HCT116 (cell line): ENCODE data around the gene SAV1. TPM values are rescaled to one million over a fixed set of nuclear protein-coding genes. Genes with fewer than 3 reads are reported as not detected.

Experiments used
- ATAC-seq: fragments of 200-7000 bp; cut with Tn5 transposase; 2 replicates; pipeline ENCODE4 v1.9.1; 2020; ENCODE audit warnings: mild to moderate bottlenecking, moderate library complexity
- BruUV-seq: library from RNA; stranded (reverse); fragments of 400-500 nt; replicated peaks from 2 replicates; lab custom pipeline; 2021; lab: Mats Ljungman, UMichigan
- CTCF ChIA-PET: fragments of 300-600 bp; sonication (Branson Sonifier 250); formaldehyde crosslinking; loops from one replicate; lab custom pipeline; 2021; ENCODE audit warnings: antibody characterized with exemption; lab: Charles Lee
- POLR2A ChIA-PET: fragments of 300-600, 350-600 bp; sonication (Branson Sonifier 250); formaldehyde crosslinking; loops from one replicate; lab custom pipeline; 2021; ENCODE audit warnings: antibody characterized with exemption; lab: Charles Lee
- RAD21 ChIA-PET, 2 experiments: fragments of 300-600 bp; sonication (Branson Sonifier 250); formaldehyde crosslinking; loops; one replicate each; lab custom pipeline; 2023; ENCODE audit warnings: low total read pairs in 2 of 2; ENCODE audit not compliant: uncharacterized antibody in 2 of 2, unreplicated experiment in 2 of 2, low non-redundant PET in 1 of 2; lab: Charles Lee
- DNase-seq: peaks from one replicate; pipeline ENCODE4 v3.0.0-alpha.2; 2010; ENCODE audit warnings: low read depth, low spot score
- H2AFZ ChIP-seq: fragments of 200-600 bp; shearing (Covaris generic), sonication (generic); 2 replicates; pipeline ENCODE4 v1.6.1; 2017; ENCODE audit warnings: low read depth, mixed run types, mixed read lengths, antibody characterized with exemption, low read length; ENCODE audit not compliant: poor library complexity, severe bottlenecking
- H3K27ac ChIP-seq: 2 replicates; pipeline ENCODE4 v1.5.1; 2012; ENCODE audit warnings: low read depth, low read length
- H3K27me3 ChIP-seq: fragments of 200-600 bp; sonication (generic); 2 replicates; pipeline ENCODE4 v1.6.1; 2016; ENCODE audit warnings: mixed run types, low read length, mixed read lengths; ENCODE audit not compliant: insufficient read depth
- H3K36me3 ChIP-seq, 2 experiments: fragments of 200-500 bp in 1 of 2; fragments of 200-600 bp in 1 of 2; sonication (Bioruptor generic) in 1 of 2; sonication (generic) in 1 of 2; 2 replicates each; pipeline versions ENCODE4 v1.5.1 to v1.6.1; 2014 to 2016; ENCODE audit warnings: low read length in 2 of 2, inconsistent platforms in 1 of 2, mixed read lengths in 1 of 2, mixed run types in 1 of 2; ENCODE audit not compliant: insufficient read depth in 2 of 2, control insufficient read depth in 1 of 2
- H3K4me1 ChIP-seq, 2 experiments: fragments of 200-600 bp in 1 of 2; sonication (generic) in 1 of 2; 2 replicates each; pipeline versions ENCODE4 v1.5.1 to v1.6.1; 2012 to 2017; ENCODE audit warnings: low read length in 2 of 2, inconsistent platforms in 1 of 2, mild to moderate bottlenecking in 1 of 2, mixed read lengths in 1 of 2, mixed run types in 1 of 2, moderate library complexity in 1 of 2; ENCODE audit not compliant: insufficient read depth in 2 of 2, control insufficient read depth in 1 of 2
- H3K4me2 ChIP-seq: fragments of 200-600 bp; sonication (generic); 2 replicates; pipeline ENCODE4 v1.6.1; 2017; ENCODE audit warnings: mixed run types, low read length, mixed read lengths
- H3K4me3 ChIP-seq, 2 experiments: fragments of 200-600 bp in 1 of 2; sonication (generic) in 1 of 2; replicated peaks in 1 of 2; 2 replicates each; pipeline ENCODE4 v1.5.1; 2011 to 2016; ENCODE audit warnings: low read length in 2 of 2, control low read depth in 1 of 2, low read depth in 1 of 2, mild to moderate bottlenecking in 1 of 2, mixed read lengths in 1 of 2, mixed run types in 1 of 2
- H3K79me2 ChIP-seq: fragments of 200-600 bp; sonication (generic); 2 replicates; pipeline ENCODE4 v1.6.1; 2017; ENCODE audit warnings: mild to moderate bottlenecking, mixed run types, low read length, moderate library complexity, mixed read lengths; ENCODE audit not compliant: insufficient read depth
- H3K9ac ChIP-seq: fragments of 200-600 bp; sonication (generic); 2 replicates; pipeline ENCODE4 v1.6.1; 2016; ENCODE audit warnings: low read length, mixed read lengths
- H3K9me2 ChIP-seq: fragments of 200-600 bp; sonication (generic), shearing (Covaris generic); 2 replicates; pipeline ENCODE4 v1.6.1; 2017; ENCODE audit warnings: mixed run types, mild to moderate bottlenecking, moderate library complexity; ENCODE audit not compliant: insufficient read depth
- H3K9me3 ChIP-seq, 2 experiments: fragments of 200-500 bp in 1 of 2; fragments of 200-600 bp in 1 of 2; sonication (Bioruptor generic) in 1 of 2; sonication (generic) in 1 of 2; 2 replicates each; pipeline ENCODE4 v1.6.1; 2014 to 2017; ENCODE audit warnings: low read length in 2 of 2, mixed read lengths in 2 of 2, inconsistent platforms in 1 of 2, low read depth in 1 of 2, mild to moderate bottlenecking in 1 of 2, mixed run types in 1 of 2, moderate library complexity in 1 of 2; ENCODE audit not compliant: control insufficient read depth in 1 of 2, insufficient read depth in 1 of 2
- H4K20me1 ChIP-seq: fragments of 200-600 bp; sonication (generic), shearing (Covaris generic); 2 replicates; pipeline ENCODE4 v1.6.1; 2017; ENCODE audit warnings: mixed run types, mild to moderate bottlenecking, moderate library complexity; ENCODE audit not compliant: insufficient read depth
- CEBPB ChIP-seq: IDR thresholded peaks from 2 replicates; pipeline ENCODE4 v1.6.1; 2012; ENCODE audit warnings: low read depth
- FOSL1 ChIP-seq: IDR thresholded peaks from 2 replicates; pipeline ENCODE4 v1.6.1; 2012; ENCODE audit warnings: low read depth
- JUND ChIP-seq: IDR thresholded peaks from 2 replicates; pipeline ENCODE4 v1.6.1; 2012
- POLR2A ChIP-seq: IDR thresholded peaks from 2 replicates; pipeline ENCODE4 v1.7.0; 2011; ENCODE audit warnings: borderline replicate concordance; ENCODE audit not compliant: insufficient read depth, insufficient read length; ENCODE audit errors: extremely low read depth
- RAD21 ChIP-seq: IDR thresholded peaks from 2 replicates; pipeline ENCODE4 v1.6.1; 2012; ENCODE audit warnings: low read depth, mild to moderate bottlenecking
- SP1 ChIP-seq: IDR thresholded peaks from 2 replicates; pipeline ENCODE4 v1.6.1; 2012; ENCODE audit warnings: low read depth
- TCF7L2 ChIP-seq: IDR thresholded peaks from 2 replicates; pipeline ENCODE4 v1.7.0; 2011; ENCODE audit warnings: borderline replicate concordance, inconsistent platforms; ENCODE audit not compliant: insufficient read depth, insufficient read length; ENCODE audit errors: extremely low read depth
- ZFX ChIP-seq: fragments of 450-650 bp; IDR thresholded peaks from 2 replicates; pipeline ENCODE4 v1.6.1; 2017
- ZNF274 ChIP-seq: fragments of 200-500 bp; sonication (Bioruptor generic); IDR thresholded peaks from 2 replicates; pipeline ENCODE4 v1.6.1; 2014; ENCODE audit warnings: mild to moderate bottlenecking, low read depth, low read length, inconsistent platforms
- intact Hi-C: fragments of 100-400 bp; cut with micrococcal nuclease; formaldehyde crosslinking; loops from 2 replicates; pipeline ENCODE4 v1.10.0; 2022
- total RNA-seq: library from RNA; stranded (reverse); gene quantifications from one replicate; pipeline ENCODE4 v1.2.1, GENCODE V29; 2021; ENCODE audit not compliant: unreplicated experiment
- TF ChIP-seq, protein P1 (sequence below): IDR thresholded peaks from 2 replicates; pipeline ENCODE4 v1.6.1; 2012
- TF ChIP-seq, protein P2 (sequence below): IDR thresholded peaks from 2 replicates; pipeline ENCODE4 v1.6.1; 2012; ENCODE audit warnings: low read depth
- TF ChIP-seq, protein P3 (sequence below): IDR thresholded peaks from 2 replicates; pipeline ENCODE4 v1.6.1; 2011; ENCODE audit warnings: mild to moderate bottlenecking, low read length, moderate library complexity; ENCODE audit not compliant: insufficient replicate concordance; ENCODE audit errors: extremely low read depth

Gene SAV1
- total RNA-seq, 1 experiment from 2014 or later = 38.0 TPM

GRCh38 chr14:50607761-50608160 is 60.3 kb downstream of the SAV1 start:
- H3K27me3 ChIP-seq = no peaks in the 10 kb centered on the region
- H3K79me2 ChIP-seq = no peaks in the 10 kb centered on the region
- RAD21 ChIA-PET = no interaction called here
- CTCF ChIA-PET = interaction anchor here (1.1 kb wide), 1 partner anchor 9 kb away, joined by 3 read pairs; no protein-coding TSS in a partner anchor
- H3K9me3 ChIP-seq = no peaks in the 10 kb centered on the region
- no peaks in the 10 kb centered on the region for H3K9me2 ChIP-seq
- DNase-seq = no peak
- no peak overlapping the region for H3K4me2 ChIP-seq
- no peaks in the 10 kb centered on the region for H4K20me1 ChIP-seq
- no peak overlapping the region for H3K9ac ChIP-seq
- H3K27ac ChIP-seq = no peak overlapping the region
- TF ChIP-seq SP1 (no peak), ZNF274 (no peak), CEBPB (no peak), ZFX (no peak), FOSL1 (no peak), JUND (no peak), POLR2A (no peak), TCF7L2 (no peak), RAD21 (no peak)
- TF ChIP-seq, protein P1, sequence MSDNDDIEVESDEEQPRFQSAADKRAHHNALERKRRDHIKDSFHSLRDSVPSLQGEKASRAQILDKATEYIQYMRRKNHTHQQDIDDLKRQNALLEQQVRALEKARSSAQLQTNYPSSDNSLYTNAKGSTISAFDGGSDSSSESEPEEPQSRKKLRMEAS = no peak
- TF ChIP-seq, protein P2, sequence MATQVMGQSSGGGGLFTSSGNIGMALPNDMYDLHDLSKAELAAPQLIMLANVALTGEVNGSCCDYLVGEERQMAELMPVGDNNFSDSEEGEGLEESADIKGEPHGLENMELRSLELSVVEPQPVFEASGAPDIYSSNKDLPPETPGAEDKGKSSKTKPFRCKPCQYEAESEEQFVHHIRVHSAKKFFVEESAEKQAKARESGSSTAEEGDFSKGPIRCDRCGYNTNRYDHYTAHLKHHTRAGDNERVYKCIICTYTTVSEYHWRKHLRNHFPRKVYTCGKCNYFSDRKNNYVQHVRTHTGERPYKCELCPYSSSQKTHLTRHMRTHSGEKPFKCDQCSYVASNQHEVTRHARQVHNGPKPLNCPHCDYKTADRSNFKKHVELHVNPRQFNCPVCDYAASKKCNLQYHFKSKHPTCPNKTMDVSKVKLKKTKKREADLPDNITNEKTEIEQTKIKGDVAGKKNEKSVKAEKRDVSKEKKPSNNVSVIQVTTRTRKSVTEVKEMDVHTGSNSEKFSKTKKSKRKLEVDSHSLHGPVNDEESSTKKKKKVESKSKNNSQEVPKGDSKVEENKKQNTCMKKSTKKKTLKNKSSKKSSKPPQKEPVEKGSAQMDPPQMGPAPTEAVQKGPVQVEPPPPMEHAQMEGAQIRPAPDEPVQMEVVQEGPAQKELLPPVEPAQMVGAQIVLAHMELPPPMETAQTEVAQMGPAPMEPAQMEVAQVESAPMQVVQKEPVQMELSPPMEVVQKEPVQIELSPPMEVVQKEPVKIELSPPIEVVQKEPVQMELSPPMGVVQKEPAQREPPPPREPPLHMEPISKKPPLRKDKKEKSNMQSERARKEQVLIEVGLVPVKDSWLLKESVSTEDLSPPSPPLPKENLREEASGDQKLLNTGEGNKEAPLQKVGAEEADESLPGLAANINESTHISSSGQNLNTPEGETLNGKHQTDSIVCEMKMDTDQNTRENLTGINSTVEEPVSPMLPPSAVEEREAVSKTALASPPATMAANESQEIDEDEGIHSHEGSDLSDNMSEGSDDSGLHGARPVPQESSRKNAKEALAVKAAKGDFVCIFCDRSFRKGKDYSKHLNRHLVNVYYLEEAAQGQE = no peak
- TF ChIP-seq, protein P3, sequence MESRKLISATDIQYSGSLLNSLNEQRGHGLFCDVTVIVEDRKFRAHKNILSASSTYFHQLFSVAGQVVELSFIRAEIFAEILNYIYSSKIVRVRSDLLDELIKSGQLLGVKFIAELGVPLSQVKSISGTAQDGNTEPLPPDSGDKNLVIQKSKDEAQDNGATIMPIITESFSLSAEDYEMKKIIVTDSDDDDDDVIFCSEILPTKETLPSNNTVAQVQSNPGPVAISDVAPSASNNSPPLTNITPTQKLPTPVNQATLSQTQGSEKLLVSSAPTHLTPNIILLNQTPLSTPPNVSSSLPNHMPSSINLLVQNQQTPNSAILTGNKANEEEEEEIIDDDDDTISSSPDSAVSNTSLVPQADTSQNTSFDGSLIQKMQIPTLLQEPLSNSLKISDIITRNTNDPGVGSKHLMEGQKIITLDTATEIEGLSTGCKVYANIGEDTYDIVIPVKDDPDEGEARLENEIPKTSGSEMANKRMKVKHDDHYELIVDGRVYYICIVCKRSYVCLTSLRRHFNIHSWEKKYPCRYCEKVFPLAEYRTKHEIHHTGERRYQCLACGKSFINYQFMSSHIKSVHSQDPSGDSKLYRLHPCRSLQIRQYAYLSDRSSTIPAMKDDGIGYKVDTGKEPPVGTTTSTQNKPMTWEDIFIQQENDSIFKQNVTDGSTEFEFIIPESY = no peak
- no peak overlapping the region for H3K4me3 ChIP-seq
- no peak for ATAC-seq
- no peak overlapping the region for H2AFZ ChIP-seq
- BruUV-seq = no TSS peak
- H3K36me3 ChIP-seq = no peaks in the 10 kb centered on the region
- POLR2A ChIA-PET = no interaction called here
- intact Hi-C loops = no loop called here
- no peaks in the 10 kb centered on the region for H3K4me1 ChIP-seq
